HG03354 (cell line): ENCODE results near the gene SYT1.

ENCODE experiments used
- ATAC-seq: cut with Tn5 transposase; IDR thresholded peaks from one replicate; pipeline ENCODE4 v1.9.1; 2021; ENCODE audit warnings: mild to moderate bottlenecking; ENCODE audit not compliant: unreplicated experiment, poor library complexity, severe bottlenecking

SYT1 gene

DNA sequence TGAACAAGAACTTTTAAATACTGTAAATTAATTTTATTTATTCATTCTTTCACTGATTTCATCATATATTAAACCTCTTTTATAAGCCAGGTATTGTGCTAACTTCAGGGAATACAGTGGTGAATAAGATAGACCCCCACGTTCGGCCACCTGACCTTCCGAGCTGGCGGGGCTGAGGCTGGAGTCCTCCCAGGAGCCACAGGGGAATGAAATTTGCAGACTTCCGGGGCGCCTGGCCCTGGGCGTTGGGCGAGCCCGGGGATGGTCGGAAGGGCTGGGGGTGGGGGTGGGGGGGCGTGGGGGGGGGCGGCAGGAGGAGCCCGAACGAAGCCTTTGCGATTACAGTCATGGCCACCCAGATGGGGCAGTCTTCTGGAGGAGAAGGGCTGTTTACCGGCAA is 442.8 kb downstream of the SYT1 start:
- no peak for ATAC-seq

DNA sequence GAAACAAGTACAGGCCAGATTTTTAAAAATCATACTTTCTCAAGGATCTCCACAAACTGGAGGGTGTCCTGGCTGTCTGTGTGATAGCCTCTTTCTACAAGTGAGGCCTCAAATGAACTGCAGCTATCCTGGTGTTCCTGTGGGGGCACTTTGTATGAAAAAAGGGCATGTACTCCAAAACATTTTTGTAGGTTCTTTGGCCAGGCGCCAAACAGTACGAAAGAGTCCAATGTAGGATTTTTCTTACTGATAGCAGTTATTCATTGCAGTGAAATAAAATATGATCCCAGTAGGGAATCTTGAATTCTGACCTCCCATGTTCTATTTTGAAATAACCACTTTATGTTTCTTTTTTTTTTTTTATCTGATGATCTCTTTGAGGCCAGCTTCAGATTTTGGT is 444.5 kb downstream of the SYT1 start:
- no peak for ATAC-seq

DNA sequence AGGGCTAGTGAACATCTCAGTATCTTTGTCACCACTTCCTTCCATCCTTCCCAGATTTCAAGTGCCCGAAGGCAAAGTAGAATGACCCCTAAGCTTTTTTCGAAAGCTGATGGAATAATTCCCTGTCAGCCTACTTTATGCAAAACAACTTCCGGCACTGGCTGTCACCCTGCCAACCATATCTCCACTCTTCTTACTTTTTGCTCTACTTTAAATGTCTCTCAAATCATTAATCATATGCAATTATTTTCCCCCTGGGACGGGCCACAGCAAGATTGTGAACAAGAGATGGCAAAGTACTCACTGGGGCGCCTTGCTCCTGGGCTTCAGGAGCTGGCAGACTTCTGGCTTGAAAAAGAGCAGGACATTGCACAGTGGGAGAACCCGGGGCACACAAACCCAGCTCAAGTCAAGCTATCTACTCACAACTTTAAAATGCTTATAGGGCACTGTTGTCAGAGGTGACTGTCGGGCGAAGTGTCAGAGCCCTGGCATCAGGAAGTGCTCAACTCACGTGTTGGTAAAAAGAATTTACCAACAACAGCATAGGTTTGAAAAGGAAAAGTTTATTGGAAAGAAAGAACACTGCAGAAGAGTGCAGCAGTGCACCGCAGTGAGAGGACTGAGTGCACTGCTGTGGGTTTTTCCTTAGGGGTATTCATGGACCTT is 452.7 kb downstream of the SYT1 start:
- ATAC-seq = no peak

DNA sequence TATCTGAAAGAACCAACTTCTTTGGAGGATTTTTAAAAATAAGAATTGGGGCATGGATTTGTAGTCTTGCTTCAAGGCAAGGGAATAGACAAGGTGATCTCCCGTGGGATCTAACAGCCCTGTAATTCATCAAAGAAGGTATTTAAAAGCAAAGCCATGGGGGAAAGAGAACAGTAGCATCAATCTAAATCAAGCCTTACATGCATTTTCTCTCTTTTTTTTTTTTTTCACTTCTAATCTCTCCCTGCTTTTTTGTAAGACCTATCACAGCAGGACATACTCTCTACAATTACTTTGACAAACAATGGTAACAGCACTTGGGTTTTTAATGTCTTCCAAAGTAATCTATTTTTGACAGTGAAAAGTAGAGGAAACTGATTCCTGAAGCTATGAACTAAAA is 458.3 kb downstream of the SYT1 start:
- no peak for ATAC-seq

DNA sequence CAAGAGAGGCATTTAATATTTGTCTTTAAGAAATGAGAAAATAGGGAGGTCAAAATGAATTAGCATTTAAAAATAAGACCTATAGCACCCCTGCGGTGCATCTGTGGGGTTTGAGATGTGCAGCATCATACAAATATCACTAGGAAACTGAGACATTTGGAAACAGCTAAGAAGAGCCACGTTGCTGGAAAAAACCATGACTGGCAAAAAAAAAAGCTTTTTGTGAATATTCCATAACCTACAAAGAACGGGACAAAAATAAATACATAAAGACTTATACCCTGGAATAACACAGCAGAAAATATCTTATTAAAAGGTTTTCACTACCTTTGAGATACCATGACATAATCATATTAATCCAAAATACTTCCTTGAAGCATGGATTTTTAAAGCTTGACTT is 460.0 kb downstream of the SYT1 start:
- no peak for ATAC-seq

DNA sequence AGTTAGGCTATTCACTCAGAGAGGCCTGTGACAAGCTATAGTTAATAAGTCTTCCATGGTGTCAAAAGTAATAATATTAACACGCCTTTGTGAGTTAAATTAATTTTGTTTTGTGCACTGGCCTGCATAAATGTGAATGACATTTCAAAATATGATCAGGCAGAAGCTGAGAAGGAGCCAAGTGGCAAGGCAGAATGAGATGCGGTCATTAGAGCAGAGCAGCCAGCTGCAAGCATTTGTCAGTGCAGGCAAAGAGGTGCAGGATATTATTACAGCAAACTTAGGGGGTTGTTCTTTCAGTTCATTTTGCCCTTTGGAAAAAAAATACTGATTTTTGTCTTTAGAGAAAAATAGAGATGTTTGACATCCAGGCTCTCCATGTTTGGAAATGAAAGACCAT is 461.6 kb downstream of the SYT1 start:
- ATAC-seq = no peak

DNA sequence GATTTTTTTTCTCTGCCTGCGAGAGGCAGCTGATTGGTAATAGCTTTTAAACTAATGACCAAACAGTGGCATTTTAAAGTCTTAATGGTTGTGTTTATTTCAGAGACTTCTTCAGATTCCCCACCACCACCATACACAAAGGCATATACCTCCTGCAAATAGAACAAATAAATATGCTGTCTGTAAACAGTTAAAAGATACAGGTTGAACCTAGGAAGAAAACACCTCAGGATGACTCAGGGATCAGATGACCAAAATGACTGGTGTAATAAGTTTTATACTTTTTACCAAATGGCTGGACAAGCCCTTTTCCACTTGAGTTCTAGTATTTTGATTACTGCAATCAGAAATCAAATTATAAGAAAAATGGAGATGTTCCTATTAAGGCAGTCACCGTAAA is 462.1 kb downstream of the SYT1 start:
- no peak for ATAC-seq

DNA sequence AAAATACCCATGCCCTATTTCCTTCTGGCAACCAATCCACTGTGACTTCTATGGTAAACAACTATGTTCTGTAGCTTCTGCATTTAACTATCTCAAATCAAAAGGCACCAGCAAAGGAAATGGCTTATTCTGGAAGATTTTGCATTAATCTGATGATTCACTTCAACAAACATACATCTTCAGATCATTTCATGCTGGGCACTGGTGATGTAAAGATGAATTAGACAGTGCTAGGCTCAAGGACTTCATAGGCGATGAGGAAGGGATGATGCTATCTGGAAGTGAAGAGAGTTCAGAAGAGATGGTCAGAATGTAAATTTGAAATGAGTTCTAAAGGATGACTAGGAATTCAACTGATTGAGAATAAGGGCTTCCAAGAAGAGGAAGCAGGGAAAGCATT is 462.9 kb downstream of the SYT1 start:
- ATAC-seq = no peak

DNA sequence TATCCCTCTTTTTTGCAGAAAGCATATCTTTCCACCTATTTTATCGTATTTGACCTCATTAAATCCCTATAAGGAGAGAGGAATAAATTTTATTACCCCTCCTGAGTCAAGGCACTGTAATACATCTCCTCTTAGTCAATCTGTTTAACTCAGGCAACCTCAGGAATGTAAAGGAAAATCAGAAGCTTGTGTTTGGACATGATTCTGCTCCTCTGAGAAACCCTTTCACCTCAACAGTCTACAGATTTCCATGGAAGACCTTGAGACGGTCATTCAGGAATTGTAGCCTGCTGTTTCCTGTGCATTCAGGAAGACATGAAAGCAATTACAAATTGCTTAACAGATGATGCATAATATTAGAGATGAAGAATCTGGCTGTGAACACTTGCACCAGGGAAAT is 465.4 kb downstream of the SYT1 start:
- no peak for ATAC-seq

DNA sequence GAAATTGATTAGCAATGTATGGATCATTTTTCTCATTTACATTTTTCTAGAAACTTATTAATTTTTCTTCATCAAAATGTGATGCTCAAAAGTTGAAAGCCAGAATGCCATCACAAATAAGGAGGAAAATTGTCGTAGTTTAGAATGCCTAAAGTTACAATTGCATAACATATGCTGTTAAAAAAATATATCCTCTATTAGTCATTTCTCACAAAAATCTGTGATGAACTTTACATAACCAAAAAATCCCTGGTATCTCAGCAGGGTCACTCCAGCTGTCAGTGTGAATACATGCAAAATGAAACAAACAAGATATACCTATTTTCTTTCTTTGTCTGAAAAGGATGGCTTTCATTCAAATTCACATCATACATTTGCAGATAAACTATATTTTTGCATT is 467.3 kb downstream of the SYT1 start:
- ATAC-seq = no peak

DNA sequence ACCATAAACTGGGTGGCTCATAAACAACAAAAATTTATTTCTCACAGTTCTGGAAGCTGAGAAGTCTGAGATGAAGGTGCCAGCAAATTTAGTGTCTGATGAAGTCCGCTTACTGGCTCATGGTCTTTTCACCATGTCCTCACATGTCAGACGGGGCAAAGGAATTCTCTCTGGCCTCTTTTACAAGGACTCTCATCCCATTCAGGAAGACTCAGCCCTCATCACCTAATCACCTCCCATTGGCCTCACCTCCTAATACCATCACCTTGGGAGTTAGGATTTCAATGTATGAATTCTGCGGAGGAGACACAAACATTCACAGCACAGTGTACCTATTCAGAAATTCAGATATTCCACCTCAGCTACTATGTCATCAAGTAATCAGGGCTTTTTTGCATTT is 468.6 kb downstream of the SYT1 start:
- ATAC-seq = no peak

DNA sequence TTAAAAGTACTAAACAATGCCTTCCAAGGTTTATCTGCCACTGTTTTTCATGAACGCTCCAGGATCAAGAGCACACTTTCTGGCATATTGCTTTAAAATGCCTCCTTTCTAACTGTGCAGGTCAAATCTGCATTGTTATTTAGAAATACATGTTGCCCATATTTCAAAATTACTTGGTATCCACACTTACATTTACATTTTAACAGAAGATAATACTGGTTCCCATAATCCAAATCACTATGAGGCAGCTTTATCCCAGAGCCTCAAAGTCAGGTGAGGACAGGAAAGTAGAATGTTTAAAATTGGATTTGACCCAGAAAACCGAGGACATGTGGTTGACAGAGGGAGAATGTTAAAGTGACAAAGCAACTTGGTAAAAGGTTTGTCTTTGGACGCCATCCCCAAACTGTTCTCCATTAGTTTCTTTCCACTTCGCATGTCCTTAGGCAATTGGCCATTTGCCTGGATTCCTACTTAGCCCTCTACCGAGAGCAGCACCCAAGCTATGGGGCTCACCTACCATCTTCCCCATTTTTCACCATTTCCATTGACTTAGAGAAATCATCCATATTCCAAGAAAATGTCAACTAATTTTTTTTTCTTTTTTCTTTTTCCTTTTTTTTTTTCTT is 473.2 kb downstream of the SYT1 start:
- no peak for ATAC-seq

DNA sequence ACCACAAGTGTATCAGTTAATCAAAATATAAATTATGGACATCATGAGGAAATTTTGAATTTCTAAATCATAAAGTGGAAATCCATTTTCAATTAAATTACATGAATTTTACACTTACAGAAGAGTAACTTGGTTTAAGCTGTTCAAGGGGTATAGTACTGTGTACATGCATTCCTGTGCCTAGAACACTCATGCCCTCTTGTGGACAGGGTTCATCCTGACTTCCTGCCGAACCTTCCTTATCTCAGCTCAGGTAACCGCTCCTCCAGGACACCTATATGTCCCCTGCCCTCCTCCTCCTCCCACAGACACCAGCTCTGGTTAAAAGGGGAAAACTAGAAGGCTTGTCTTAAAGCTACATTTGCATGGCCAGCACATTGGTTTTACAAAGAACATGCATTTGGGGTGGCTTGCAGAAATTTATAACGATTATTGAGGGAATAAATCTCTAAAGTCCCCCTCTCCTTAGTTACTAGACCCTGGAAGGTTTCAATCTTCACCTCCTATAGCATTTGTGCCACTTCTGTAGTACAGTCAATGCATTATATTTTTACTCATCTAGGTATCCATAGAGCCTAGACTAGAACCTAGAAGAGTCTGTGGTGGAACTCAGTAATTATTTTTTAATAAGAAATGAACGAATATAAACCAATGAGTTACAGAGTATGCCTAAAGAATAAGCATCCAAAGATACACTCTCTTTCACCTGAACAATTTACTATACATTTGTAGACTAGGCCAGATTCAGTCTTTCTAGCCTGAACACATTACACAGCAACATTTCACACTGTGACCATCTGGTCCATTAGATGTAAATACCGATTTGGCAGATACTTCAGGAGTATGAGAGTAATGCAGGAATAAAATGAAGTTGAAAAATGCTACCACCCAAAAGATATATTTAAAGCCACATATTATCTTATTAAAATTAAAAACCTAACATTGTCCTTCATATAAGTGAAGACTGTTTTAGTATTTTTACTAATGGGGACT is 480.6 kb downstream of the SYT1 start:
- ATAC-seq = peak; percentile 72

DNA sequence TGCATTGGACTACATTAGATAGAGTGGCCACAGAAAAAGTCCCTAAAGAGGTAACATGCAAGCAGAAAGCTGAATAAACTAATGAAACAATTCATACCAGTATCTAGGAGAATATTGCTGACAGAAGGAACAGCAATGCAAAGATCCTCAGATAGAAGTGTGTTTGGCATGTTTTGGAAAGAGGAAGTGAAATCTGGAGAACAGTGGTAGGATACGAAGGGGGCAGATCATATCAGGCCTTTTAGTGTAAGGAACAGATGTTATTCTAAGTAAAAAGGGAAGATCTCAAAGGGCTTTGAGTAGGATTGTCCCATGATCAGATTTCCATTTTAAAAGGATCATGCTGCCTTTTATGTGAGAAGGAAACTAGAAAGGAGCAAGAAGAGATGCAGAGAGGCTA is 483.3 kb downstream of the SYT1 start:
- ATAC-seq = no peak

DNA sequence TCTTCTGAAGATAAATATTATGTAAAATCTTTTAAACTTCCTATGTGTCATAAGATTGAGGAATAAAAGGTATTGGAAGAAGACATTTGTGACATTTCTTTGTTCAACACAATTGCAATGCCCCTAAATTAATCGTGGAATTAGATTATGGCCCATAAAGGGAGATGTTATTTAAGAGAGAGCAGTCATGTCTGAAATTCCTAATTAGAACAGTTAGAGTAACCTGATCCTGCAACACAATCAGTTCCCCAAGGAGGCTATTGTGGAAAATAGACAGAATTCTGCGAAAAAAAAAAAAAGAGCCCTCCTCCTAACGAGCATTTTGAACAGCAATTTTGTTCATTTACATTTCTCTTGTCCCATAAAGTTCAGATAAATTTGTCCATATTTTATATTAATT is 486.7 kb downstream of the SYT1 start:
- ATAC-seq = no peak

DNA sequence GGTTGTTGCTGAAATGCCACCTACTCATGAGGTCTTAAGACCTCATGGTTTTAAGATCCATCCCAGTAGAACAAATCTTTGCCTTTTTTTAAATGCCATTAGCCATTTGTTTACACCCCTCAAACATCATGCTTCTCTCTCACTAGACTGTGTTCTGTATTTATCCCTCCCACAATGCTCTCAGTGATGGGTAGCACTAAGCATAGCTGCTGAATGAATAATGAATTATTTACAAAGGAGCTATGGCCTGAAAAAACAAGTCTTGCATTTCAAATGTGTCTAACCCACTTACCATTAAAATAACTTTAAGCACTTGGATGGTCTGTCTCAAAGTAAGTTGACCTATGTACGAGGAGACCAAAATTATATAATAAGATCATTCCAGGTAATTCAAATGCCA is 491.6 kb downstream of the SYT1 start:
- ATAC-seq = no peak

DNA sequence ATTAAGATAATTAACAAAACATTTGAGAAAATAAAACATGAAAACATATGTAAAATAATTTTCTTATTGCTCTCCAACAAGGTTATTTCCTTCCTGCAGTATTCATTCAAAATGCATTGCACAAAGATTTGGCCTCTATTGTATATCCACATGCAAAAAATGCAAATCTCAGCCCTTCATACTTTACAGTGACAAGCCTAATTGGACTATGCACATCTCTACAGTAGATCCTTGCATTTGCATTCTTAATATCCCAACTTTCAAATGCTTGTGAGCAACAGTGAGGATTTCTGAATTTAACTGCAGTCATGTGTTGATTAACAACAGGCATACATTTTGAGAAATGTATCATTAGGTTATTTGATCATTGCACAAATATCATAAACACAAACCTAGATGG is 492.5 kb downstream of the SYT1 start:
- ATAC-seq = no peak

DNA sequence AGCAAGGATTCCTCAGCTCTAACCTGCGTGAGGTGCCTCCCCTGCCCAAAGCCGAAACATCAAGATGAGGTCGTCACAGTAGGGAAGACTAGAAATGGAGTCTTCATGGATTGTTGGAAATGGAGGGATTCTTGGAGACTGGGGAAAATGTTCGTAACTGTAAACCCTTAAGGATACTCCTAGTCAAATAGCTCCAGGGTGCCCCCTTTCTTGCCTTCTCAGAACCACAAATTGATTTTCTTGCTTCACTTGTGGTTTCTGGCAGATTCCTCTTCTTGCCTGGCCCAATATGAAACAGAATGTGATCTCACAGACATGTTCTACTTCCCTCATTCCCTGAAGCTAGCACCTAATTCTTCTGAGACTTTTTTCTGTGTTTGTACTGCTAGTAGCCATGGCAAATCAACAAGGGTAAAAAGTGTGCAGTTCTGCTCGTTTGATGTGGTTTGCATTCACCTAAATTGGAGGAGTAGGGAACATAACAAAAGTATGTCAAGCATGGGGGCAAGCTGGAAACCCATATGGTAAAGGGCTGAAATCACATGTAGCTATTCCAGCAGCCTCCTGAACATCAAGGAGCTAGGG is 494.2 kb downstream of the SYT1 start:
- no peak for ATAC-seq

DNA sequence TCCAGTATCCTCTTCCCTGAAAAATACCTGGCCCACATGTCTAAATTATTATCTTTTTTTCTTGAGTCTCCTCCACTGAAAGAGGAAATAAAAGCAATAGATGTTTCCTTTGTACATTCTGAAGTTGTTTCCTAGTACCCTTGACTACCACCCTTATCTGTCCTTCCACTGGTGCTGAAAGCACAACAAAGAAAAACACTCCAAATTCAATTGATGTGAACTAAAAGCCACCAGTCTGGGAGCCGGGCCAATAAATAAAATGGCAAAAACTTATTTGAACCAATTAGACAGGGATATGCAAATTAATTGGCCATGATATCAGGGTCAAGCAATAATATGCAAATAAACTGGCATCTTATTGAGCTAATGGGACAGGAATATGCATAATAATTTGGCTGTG is 495.7 kb downstream of the SYT1 start:
- no peak for ATAC-seq

DNA sequence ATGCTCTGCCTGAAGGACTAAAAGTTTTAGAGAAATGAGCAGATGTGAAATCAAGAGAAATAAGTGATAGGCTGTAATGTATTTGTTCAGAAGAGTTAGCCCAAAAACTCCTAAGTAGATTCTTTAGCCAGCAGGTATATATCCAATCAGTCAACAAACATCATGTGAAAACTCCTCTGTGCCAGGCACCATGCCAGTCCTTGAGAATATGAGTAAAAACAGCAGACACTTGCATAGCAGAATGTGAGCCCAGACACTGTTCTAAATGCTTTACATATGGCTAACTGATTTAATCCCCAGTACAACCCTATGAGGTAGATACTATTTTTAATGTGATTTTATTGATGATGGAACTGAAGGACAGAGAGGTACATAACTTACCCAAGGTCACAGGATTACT is 496.4 kb downstream of the SYT1 start:
- ATAC-seq = no peak
